NCI-H1105 treated with DMSO at 0.1 percent for 48 hours (cell line): ENCODE measurements around the gene GOLGA3.

Experiments used
- DNase-seq: peaks from one replicate; lab custom pipeline; 2025; lab: John Stamatoyannopoulos, UW

The GOLGA3 gene

DNA sequence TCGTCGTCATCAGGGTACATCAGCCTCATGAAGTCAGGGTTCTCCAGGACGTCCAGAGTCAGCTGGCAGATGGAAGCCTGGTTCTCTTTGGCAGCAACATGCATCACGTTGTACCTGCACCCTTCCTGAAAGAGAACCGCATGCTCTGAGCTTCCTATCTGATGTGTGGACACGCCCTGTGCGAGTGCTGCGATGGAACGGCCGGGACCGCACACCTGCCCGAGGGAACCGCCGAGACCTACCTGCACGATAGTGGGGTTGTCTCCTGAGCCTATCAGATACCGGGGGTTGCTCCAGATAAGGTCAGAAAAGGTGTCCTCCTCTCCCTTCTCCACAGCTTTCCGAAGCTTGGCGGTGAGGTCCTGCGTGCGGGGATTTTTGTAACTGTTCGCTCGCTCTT lies 80.8 kb downstream of the GOLGA3 start:
- no peak for DNase-seq

DNA sequence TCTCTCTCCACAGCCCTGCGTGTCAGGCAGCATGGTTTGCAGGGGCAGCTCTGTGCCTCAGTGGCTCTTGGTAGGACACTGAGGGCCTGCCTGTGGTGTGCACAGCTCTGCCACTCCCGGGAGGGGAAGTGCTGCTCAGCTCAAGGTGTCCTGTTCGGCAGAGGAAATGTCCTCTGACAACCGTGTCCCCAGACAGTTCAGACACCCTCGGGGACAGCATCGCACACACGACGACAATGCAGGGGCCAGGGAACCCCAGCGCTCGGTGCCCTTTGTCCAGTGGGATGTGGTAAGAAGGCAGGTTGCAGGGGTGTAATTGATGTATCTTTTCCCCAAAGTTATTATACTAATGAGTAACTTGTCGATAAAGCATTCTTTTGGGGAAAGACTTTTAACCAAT lies 81.3 kb downstream of the GOLGA3 start:
- no peak for DNase-seq

DNA sequence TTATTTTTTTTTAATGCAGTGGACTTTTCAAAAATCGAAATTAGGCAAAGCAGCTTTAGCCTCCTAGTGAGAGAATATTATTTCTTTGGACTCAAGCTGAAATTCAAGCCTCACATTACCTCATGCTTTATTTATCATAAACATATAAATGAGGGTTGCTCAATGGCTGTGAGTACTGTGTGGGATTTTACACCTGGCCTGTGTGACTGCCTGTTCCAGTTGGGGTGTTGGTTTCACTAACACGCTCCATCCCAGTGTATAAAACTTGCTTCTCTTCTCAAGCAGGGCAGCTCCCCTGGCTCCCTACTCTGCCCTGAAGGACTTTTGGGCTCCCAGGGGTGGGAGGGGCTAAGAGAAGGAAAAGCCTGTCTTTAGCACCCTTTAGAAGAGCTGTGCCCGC lies 82.1 kb downstream of the GOLGA3 start:
- DNase-seq, result no peak

DNA sequence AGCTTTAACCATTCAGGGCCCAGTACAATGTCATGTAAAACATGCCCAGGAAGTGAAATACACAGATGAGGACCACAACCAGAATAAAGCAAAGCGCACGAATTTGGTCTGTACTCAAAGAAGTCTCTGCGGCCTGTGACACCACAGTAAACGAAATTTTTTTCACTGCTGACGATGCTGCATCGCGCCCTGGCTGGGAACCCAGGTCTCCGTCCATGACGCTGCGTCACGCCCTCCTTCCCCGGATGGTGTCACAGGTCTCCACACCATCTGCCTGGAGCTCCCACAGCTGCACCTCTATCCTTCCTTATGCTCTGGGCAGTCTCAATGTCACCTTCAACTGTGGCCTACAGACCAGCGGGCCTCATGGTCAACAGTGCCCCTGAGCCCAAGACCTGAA lies 84.8 kb downstream of the GOLGA3 start:
- no peak for DNase-seq

DNA sequence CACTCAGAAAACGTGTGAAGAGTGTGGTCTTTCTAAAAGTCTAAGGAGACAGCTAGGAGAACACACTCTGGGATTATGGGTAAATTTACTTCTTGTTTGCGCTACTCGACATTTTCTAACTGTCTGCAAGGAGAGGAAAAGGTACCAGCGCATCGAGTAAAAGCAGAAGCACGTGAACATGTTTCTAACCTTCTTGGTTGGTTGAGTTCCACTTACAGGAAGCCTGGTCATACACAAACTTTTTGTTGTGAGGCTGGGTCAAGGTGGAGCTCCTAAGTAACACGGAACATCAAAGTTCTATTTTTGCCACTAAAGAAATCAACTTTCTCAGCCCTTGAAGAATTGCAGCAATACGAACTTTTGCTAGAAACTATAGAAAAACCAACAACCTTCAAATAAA lies 87.0 kb downstream of the GOLGA3 start:
- DNase-seq, result no peak

DNA sequence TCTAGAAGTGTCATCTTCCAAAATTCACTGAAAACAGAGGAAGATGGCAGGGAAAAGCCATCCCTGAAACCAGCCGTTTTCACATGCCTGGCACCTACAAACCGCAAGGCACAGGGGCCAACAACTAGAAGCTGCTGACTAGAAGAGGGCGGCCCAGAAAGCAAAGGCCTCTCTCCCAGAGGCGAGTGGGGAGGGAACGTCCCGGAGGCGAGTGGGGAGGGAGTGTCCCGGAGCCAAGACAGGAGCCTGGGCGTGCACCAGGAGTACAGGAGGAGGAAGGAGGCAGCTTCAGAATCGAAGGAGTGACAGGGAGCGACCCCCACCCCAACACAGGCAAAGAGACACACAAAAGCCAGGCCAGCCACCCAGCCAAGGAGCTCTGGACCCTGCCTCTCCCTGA lies 88.0 kb downstream of the GOLGA3 start:
- no peak for DNase-seq

DNA sequence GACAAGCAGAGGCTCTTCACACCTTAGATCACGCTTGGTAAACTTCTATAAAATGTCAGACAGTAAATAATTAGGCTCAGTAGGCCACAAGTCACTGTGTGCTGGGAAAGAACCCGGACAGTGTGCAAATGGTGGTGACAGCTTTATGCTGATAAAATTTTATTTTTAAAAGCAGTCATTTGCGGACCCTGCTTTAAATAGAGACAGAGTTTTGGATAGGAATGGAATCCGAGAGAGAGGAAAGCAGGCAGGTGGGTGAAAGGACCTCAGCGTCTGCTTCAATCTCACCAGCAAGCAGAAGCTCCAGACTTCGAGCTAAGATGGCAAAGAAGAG lies 88.4 kb downstream of the GOLGA3 start:
- DNase-seq, result no peak

DNA sequence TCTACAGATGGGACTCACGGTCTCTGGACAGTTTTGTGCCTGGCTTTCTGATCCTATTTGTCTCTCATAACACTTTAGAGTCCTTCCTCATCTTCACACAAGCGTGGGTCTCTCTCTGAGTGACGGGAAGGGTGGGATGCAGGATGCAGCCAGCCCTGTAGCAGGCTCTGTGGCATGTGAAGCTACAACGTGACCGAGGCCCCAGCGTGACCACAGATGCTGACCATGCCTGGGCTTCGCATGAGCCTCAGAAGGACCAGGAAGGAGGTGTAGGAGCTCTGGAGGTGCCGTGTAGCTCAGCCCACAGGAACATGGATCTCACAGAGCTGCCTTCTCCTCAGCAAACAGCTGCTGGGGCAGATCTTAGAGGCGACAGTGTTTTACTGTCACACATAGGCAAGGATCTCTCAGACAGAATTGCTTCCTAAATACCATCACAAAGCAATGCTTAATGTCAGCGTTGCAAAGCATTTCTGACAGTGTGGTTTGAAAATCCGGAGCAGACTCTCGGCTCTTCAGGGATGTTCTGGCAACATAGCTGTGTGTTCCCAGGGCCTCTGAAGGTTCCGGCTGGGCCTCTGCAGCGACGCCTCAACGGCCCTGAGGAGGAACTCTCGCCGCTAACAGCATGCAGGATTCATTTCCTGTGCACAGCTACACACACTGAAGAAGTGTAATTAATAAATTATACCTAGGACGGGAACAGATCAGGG lies 88.9 kb downstream of the GOLGA3 start:
- no peak for DNase-seq

DNA sequence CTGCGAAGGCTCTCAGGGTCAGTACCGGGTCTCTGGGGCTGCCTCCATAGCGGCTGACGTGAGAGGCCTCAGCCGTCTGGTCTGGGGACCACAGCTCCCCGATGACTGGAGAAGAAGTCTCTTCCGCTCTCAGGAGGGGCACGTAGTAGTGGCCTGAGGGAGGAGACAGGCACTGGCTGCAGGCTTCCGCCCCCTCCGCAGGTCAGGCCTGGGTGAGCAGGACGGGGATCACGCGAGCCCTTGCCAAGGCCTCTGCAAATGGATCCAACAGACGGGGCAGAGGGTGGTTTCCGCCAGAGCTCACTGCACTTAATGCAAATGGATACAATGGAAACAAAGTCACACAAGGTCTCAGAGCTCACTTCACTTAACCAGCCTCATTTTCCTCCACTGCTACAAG lies 91.8 kb downstream of the GOLGA3 start:
- DNase-seq, result no peak

DNA sequence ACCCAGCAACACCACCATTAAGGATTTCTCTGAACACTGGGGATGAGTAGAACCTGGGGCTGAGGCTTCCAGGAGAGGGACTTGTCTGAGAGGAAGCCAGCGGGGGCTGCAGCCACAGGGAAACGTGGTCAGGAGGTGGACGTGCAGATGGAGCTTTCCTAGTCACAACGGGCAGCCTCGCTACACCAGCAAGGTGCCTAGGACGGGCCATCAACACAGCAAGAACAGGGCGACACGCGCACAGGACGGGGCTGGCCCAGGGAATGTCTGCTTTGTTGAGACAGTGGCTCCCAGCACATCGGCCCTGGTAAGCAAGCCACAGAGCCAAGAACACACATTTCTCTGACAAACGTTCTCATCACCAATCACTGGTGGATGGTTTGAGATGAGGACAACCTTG lies 92.3 kb downstream of the GOLGA3 start:
- DNase-seq, result no peak

DNA sequence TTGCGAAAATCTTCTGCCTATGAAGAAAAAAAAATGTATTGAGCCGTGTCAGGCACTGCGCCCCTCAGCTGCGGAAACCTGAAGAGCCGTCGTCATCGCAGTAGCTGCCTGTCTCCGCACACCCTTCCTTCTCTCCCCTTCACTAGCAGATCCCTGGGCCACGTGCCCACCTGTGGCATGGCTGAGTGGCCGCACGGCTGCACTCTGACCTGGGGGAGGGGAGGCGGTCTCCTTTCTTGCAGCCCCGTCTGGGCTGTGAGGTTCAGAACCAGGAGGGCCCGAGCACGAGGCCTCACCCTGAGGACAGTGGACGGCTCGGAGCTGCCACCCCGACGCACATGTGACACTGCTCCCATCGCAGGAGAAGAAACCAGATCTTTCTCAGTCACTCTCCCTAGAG lies 93.2 kb downstream of the GOLGA3 start:
- DNase-seq, result no peak

DNA sequence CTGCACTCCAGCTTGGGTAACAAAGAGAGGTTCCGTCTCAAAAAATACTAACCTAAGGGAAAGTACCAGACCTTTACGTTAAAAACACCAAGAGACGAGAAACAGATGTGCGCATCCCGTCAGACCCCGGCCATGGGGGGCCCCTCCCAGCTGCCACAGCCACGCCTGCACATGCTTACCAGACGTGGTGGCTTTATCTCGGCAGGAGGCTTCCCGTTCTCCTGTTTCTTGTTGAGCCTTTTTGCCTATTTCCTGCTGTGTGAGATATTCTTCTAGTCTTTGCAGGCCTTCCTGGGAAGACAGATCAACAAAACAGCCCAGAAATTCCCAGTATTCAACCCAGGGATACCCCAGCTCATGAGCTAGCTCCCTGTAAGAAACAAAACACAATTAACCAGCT lies 94.5 kb downstream of the GOLGA3 start:
- DNase-seq, result no peak

DNA sequence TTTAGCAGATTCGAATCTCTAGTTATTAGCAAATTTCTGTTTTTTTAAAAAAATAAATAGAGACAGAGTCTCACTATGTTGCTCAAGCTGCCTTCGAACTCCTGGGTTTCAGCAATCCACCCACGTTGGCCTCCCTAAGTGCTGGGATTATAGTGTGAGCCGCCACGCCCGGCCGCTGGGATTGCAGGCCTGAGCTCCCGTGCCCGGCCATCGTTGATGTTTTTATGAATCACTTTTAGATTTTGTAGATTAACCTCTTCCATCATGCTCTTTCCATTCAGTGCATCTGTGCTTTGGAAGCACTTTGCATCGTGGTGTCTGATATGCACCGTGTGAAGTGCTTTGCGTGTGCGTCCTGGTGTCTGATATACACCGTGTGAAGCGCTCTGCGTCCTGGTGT lies 97.1 kb downstream of the GOLGA3 start:
- no peak for DNase-seq

DNA sequence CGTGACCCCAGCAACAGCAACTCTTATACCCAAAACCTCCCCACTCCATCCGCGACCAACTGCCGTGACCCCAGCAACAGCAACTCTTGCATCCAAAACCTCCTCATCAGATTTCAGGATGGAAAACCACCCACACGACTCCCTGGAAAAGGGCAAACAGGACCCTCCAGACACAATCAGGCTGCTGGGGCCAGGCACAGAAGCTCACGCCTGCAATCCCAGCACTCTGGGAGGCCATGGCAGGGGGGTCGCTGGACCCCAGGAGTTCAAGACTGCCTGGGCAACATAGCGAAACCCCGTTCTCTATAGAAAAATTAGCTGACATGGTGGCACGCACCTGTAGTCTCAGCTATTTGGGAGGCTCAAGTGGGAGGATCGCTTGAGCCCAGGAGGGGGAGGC lies 98.3 kb downstream of the GOLGA3 start:
- DNase-seq, result no peak

DNA sequence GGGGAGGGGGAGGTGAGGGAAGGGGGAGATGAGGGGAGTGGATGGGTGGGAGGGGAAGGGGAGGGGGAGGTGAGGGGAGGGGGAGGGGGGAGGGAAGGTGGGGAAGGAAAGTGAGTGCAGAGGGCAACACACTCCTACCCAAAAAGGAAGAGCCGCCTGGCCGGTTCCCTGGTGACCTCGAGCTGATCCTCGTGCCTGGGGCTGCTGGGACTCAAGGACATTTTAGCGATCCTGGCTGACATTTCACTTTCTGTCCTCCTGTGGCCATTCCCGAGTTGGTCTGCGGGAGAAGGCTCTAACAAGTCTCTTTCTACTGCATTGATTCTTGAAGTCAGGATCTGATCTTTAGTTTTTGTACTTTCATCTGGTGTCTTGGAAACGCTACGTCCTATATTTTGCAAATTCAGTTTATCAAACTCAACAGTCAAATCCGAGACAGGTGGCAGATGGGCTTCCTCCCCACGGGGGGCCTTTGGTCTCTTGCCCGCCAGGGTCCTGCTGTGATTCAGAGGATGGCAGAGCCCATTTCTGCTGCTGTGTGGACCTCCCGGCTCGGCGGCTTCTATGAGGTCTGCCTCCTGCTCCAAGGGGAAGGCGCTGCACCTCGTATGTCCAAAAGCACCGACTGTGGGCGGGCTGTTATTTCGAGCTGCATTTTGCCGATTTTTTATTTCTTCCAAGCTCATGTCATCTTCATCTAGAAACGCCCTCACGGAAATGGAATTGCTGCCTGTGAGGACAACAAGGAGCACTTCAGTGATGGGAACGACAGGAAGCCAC lies 98.9 kb downstream of the GOLGA3 start:
- DNase-seq, result no peak

DNA sequence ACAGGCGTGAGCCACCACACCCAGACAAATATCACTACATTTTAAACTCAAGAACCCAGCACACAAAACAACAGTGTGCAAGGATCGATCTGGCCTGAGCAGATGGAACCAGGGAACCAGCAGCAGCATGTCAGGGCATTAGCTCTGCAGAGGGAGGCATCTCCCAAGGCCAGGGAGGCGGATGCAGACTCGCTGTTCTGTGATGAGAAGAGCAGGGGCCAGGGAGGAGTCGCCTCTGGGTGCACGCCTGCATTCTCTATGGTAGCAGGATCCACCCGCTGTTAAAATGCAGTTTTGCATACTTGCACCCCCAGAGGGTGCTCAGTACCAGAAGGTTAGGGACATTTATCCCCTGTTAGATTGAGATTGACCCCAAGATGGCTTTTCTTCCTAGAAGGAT lies 100.2 kb downstream of the GOLGA3 start:
- no peak for DNase-seq

DNA sequence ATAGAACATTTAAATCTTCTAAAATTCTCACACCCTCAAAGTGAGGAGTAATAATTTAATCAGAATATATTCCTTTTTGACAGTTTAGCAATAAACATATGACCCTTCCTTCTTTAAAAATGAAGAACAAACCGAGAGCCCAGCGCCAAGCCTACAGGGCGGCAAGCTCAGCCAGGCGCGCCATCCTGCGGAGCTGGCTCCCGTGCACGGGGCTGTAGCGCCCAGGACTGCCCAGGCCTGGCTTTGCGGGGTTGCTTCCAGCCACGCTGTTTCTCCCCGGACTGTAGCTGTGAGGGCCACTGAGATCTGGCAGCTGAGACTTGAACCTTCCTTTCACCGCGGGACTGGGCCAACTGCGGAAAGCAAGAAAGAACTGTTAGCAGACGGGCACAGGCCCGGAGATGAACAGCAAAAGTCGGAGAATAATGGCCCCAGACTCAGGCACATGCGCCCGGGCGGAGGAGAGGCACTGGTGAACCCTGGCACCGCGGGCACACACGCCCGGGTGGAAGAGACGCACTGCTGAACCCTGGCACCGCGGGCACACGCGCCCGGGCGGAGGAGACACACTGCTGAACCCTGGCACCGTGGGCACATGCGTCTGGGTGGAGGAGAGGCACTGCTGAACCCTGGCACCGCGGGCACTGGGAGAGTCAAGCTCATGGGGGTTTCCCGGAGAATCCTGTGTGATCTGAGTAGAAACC lies 101.4 kb downstream of the GOLGA3 start:
- no peak for DNase-seq

DNA sequence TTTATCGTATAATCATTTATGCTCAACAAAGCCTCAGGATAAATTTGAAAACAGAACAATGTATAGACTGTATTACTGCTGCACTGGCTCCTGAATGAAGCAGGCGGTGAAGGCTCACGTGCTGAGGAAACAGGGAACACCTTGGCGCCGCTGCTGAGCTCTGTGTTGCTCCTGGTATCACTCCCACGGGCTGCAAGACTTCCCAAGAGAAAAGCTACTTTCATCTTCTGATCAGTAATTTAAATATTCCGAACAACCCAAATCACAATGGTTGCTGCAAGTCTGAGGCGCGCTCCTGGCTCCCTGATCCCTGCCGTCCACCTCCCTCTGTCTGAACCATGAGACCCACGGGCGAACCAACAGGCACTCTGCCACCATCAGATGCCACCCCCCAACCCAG lies 102.3 kb downstream of the GOLGA3 start:
- no peak for DNase-seq

DNA sequence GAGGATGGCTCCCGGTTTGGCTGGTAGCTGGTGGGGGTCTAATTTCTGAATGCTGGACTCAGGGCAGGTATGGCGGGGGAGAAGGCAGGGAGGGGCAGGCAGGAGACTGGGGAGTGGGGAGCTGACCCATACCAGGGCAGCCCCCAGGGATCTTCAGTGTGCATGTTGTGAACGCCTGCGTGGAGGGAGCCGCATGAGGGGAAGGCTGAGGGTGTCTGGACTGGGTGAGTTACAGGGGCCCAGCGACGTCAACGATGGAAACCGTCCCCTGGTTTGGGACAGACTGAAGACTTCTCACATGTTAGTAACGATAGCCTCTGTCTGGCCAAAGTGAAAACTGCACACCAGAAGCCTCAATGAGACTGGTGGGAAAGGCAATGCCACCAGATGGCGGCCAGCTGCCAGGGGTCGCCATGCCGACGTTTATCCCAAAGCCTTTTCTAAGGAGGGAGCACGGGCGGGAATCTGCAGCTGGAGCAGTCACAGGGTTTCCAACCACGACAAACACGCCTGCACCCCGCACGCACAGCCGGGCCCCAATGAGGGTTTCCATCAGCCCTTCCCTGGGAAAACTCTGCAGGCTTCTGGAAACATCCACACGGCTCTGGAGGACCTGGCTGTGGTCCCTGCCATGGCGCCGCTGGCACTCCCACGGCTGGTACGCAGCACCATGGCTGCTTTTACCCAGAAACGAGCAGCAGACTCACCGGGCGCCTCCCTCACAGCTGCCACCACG lies 104.0 kb downstream of the GOLGA3 start:
- DNase-seq, result no peak

DNA sequence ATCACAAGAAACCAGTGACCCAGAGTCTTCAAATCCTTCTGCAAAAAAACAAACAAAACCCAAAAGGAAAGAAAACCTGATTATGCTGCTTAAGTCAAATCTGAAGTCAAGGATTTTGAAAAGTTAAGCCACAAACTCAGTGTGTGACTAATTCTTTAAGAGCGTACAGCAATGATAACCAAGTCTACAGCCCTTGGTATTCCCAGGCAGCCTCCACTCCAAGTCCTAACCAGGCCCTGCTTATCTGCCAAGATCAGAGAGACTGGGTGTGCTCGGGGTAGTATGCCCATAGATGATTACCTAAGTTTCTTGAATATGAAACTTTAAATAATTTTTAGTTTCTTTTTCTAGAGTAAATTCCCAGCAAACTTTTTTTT lies 104.9 kb downstream of the GOLGA3 start:
- DNase-seq, result no peak

DNA sequence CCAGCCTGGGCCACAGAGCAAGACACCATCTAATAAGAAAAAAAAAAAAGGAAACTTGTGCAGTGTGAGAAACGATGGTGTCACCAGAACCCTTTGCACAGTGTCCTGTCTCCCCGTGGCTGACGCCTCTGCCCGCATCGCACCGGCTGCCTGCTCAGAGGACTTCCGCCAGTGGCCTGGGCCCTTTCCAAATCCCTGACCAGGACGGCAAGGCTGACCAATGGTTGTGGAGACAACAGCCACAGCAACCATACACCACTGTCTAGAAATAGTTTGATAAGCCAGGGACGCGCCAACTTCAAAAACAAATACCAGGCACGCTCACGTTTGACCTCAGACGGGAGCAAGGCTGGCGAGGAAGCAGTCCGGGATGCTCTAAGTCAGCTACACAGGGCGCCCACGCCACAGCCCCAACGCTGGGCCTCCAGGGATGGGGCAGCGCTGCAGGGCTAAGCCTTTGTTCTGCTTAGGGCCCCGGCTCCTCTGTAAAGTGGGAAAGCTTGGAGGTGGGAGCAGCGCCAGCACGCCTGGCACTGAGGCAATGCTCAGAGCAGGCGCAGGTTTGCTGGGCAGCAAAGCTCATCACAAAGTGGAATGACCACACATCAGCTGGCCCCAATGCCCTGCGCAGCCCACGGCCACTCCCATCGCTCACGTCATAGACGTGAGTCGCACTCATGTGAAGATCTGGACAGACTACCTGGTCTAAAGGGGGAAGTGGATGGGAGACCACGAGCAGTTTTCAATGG lies 105.5 kb downstream of the GOLGA3 start:
- DNase-seq, result no peak
